Mucosa of gallbladder (tissue), 1 donor: ENCODE data around the gene PTPRN2. TPM values are rescaled to one million over a fixed set of nuclear protein-coding genes. Genes with fewer than 3 reads are reported as not detected.
"Not testable (repeated sequence)": the region's sequence is repeated elsewhere in the genome, so short reads cannot be mapped to it uniquely, and the experiment has no call there.

ENCODE experiments used
- DNase-seq: peaks from one replicate; pipeline ENCODE4 v3.0.0-alpha.2; 2020; ENCODE audit warnings: low spot score
- total RNA-seq: library from RNA; stranded (reverse); gene quantifications from one replicate; pipeline ENCODE4 v1.2.1, GENCODE V29; 2021
- donor health status: DM: no; HTN: no; CAD: no.

PTPRN2 gene
- total RNA-seq, 1 donor from 2014 or later = 11.9 TPM

DNA sequence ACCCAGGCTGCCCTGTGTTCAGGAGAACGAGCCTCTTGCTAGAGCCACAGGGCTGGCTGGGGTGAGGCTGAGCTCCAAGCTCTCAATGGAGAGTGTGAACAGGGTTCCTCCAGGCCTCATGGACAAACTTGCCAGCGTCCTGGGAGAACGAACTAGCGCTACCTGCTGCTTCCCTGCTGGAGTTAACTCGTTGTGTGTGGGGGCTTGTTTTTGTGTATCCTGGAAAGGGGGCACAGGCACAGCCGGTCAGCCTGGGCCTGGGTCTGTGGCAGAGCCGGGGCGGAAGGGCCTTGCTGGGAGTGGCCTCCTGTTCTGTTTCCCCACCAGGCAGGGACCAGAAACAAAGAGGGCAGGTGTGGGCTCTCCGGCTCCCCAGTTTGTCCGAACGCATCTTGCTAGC, 991.6 kb downstream of the PTPRN2 start:
- no peak for DNase-seq

DNA sequence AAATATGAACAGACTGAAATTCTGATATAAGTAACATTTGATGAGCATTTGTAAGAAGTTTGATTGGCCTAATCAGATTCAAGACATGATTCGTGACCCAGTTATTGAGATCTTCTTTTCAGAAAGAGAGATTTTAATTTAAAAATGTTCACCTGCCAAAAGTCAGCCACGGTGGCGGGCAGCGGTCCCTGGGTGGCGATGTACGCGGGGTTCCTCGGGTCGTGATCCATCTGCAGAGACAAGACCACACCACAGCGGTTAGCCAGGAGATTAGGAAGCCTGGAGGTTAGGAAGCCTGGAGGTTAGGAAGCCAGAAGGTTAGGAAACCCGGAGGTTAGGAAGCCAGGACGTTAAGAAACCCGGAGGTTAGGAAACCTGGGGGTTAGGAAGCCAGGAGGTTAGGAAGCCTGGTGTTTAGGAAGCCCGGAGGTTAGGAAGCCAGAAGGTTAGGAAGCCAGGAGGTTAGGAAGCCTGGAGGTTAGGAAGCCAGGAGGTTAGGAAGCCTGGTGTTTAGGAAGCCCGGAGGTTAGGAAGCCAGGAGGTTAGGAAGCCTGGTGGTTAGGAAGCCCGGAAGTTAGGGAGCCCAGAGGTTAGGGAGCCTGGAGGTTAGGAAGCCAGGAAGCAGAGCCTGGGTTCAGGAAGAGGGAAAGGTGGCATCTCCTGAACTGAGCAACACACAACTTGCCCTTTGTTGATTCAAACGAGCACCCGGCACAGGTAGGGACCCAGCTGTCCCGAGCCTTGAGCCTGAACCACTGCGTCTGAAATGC, 992.4 kb downstream of the PTPRN2 start:
- DNase-seq = no peak

DNA sequence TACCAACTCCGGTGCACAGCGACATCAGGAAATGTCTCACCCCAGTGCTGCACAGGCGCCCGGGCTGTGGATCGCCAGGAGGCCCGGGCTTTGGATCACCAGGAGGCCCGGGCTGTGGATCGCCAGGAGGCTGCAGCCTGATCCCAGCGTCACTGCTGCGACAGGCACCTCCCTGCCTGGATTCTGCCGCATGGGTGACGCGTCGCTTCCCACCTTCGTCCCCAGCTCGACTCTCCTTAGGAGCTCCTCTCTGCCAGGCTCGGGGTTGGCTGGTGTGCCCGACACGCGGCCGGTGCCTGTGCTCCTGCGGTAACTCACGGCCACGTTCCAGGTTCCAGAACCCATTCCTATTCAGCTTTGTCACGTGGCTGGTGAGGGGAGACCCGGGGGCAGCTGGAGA, 993.3 kb downstream of the PTPRN2 start:
- DNase-seq = no peak

DNA sequence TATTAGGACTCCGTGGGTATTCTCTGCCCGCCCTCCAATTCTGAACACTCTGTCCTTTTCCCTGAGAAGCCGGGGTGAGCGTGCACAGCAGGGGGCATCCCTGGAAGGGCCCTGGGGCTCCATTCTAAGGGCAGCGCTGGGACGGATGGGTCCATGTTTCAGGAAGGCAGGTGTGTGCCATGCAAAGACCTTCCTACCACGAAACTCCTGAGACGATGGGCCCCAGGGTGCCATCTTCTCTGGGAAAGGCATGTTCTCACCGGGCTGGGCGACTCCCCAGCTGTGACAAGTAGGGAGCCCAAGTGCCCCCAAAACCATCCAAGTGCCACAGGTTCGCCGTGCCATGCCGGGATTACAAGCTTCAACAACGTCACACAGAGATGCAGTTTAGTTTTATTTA, 994.1 kb downstream of the PTPRN2 start:
- no peak for DNase-seq

DNA sequence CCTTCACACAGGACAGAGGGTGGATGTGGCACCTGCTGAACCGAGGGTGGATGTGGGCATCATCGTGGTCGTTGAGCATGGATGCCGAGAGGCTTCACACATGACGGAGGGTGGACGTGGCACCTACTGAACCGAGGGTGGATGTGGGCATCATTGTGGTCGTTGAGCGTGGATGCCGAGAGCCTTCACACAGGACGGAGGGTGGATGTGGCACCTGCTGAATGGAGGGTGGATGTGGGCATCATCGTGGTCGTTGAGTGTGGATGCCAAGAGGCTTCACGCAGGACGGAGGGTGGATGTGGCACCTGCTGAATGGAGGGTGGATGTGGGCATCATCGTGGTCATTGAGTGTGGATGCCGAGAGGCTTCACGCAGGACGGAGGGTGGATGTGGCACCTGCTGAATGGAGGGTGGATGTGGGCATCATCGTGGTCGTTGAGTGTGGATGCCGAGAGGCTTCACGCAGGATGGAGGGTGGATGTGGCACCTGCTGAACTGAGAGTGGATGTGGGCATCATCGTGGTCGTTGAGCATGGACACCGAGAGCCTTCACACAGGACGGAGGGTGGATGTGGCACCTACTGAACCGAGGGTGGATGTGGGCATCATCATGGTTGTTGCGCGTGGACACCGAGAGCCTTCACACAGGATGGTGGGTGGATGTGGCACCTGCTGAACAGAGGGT, 994.8 kb downstream of the PTPRN2 start:
- not testable (repeated sequence) for DNase-seq

DNA sequence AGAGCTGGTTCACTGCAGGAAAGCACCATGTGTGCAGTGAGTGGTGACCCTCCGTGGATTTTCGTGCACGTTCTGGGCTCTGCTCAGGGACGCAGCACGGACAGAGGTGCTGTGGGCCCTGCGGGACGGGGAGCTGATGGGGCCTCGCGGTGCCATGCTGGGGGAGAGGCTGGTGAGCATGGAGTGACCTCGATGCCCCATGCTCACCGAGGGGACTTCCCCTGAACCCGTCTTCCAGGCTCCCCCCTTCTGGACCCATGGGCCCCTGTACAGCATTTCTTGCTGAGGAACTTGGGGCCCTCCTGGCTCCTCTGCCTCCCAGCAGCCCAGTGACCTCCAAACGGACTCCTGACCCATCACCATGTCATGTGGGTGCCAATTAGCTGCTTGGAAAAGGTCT, 997.1 kb downstream of the PTPRN2 start:
- DNase-seq = no peak

DNA sequence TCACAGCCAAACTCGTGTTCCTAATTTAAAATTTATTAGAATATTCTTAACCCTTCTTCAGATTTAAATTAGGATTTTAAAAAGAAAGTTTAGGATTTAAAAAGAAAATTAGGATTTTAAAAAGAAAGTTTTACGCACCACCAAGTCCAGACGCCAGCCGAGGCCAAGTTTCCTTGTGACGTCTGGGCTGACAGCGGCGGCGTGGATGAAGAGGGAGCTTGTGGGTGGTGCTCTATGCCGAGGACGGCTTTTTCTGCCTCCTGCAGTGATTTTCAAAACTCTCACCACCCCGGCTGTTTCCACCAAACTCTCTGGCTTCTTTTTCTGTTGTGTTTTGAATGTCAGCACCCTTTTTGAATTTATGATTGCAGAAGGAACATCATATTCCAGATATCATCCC, 997.9 kb downstream of the PTPRN2 start:
- no peak for DNase-seq

DNA sequence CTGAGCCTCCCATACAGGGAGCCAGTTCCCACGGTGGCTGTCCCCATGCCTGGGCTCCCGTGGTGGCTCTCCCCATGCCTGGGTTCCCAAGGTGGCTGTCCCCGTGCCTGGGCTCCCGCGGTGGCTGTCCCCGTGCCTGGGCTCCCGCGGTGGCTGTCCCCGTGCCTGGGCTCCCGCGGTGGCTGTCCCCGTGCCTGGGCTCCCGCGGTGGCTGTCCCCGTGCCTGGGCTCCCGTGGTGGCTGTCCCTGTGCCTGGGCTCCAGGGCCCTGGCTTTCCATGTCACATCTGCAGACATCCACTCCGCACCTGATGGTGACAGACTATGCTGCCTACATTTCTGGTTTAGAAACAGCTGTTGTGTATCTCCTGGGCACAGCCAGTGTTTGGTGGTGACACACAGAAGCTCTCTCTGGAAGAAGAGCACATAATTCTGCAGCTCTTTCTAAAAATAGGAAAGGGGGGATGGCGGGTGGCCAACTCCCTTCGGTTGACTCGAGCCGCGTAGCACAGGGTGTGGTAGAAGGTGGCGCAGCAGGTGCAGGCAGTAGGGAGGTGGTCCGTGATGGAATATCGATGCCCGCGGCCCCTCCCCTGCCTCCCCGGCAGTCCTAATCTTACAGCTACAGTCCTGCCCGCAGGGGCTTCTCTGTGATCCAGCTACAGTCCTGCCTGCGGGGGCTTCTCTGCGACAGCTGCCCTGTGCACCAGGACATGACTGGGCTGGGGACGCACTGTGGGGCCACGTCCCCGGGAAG, 999.6 kb downstream of the PTPRN2 start:
- no peak for DNase-seq

DNA sequence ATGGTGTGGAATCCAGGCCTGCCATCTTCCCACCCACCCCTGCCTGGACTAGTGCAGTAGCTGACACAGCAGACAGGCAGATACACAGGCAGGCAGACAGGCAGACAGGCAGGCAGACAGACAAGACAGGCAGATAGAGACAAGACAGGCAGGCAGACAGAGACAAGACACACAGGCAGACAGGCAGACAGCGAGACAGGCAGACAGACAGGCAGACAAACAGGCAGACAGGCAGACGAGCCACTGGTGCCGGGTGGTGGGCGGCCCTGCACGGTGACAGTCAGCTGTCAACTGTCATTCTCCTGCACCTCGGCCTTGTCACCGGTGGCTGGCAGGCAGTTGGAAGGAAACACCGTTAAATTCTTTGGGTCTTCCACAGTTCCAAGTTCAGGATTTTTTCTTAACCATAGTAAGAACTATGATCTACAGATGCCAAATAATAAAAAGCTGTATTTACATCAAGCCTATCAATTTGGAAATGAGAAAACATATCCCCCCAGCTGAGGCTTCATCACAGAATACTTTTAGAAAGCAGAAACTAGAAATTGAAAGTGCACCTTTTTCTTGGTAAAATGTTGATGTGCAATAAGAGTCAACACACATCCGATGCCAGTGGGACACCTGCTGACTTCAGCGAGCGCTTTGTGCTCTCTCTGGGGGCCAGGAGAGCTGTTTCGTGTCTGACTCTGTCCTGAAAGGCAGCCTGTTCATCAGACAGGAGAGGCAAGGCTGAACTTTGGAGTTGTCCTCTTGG, 1000.4 kb downstream of the PTPRN2 start:
- no peak for DNase-seq

DNA sequence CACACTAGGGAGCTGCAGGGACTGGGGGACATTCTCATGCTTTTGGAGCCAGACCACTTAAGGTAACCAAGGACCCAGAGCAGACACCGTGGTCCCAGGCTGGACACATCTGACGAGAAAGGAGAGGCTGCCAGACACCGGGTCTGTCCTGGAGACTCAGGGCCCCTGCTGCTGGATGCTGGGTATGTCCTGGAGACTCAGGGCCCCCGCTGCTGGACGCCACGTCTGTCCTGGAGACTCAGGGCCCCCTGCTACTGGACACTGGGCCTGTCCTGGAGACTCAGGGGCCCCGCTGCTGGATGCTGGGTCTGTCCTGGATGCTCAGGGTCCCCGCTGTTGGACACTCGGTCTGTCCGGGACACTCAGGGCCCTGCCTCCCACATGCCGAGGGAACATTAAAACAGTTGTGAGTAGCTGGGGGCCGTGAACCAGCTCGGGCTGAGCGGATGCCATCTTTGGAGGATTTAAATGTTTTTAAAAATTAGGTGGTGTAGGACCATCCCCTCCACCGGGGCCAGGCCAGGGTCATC, 1001.1 kb downstream of the PTPRN2 start:
- DNase-seq = no peak

DNA sequence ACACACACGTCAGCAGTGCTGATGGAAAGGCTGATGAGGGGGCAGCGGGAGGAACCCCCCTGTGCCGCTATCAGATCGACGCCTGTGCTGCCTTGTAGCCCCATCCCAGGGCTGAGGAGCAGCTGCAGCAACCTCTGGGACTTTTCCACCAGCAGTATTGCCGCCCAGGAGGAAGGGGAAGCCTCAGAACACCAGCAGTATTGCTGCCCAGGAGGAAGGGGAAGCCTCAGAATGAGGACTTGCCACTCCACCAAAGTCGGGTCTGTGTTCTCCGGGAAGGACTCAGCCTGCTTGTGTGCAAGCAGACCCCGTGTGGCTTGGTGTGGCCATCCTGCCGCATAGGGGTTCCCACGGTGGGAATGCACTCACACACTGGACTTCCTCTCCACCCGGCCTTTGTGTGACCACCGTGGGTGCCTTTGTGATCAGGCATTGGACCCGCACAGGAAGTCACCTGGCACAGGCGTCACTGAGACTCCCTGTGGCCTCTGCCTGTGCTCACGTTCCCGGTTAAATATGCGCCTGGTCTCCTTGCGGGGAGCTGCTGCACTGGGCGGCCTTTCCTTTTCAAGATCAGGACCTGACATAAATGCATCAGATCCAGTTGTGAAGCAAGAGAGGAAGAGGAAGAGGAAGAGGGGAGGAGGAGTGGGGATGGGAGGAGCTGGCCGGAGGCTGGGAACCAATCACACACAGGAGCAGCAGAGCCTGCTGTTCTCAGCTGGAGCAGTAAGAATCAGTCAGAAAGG, 1002.3 kb downstream of the PTPRN2 start:
- DNase-seq = no peak

DNA sequence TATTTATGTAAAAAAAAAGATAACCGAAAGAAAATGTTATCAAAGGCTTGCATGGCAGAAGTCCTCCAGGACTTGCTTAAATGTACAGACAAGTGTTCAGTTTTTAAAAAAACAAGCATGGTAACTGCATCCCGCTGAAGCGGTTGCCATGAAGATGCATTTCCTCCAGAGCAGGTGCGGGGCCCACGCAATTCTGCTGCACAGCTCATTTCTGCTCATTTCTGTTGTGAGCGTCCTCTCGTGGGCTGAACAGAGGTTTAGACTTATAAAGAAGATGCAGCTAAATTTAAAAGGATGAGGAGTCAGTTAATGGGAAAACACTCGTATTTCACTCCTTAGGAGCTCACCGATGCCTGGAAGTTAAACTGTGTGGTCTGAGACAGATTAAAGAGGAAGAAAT, 1003.2 kb downstream of the PTPRN2 start:
- no peak for DNase-seq

DNA sequence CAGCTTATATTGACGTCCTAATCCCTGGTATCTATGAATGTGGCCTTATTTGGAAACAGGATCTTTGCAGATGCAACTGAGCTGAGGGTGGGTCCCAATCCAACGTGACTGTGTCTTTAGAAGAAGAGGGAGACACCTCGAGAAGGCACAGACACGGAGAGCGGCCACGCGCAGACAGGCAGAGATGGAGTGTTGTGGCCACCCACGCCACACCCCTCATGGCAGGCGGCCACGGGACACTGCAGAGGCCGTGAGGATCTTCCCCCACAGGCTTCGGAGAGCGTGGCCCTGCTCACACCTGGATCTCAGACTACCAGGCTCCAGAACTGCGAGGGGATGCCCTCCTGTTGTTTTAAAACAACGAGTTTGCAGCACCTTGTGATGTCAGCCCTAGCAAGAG, 1005.9 kb downstream of the PTPRN2 start:
- no peak for DNase-seq

DNA sequence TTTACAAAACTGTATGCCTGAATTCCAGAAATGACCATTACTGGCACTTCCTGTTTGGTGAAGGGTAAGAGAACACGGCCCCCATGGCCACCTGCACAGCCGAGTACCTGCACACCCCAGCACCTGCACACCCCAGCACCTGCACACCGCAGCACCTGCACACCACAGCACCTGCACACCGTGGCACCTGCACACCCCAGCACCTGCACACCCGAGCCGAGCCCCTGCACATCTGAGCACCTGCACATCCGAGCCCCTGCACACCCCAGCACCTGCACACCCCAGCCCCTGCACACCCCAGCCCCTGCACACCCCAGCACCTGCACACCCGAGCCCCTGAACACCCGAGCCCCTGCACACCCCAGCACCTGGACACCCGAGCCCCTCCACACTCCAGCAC, 1007.3 kb downstream of the PTPRN2 start:
- DNase-seq = no peak

DNA sequence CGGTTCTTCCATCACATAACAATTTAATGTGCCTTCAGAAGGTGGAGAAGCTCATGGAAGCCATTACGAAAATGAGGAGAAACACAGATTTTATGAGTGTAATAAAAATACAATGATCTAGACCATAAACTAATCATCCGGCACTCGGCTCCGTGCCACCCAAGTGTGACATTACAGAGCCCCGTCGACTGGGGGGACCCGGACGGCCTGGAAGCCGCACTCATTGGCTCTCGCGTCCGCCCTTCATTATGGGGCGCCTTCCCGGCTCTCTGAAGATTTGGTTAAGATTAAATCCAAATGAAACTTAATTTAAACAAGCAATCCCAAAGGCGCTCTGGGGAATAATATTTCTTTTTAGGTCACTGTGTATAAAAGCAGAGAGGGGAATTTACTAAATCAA, 1008.2 kb downstream of the PTPRN2 start:
- no peak for DNase-seq

DNA sequence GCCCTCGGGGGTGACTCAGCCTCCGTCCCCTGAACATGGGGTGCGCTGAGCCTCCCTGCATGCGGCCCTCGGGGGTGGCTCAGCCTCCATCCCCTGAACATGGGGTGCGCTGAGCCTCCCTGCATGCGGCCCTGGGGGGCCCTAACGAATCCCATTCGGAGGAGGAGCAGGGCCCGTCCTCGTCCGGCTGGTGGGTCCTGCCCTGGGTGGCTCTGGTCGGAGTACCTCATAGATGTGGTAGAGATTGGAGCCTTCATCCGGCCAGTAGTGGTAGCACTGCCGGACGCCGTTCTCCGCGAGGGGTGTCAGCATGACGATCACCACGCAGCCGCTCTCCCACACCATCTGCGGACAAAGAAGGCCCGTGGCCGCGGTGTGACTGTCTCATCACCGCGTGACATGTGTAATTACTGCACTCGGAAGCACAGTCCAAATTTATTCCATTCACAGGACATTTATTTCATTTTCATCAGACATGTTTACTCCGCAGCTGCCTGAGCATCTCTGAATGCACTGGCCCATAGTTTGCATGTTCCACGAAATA, 1009.8 kb downstream of the PTPRN2 start:
- DNase-seq = no peak

DNA sequence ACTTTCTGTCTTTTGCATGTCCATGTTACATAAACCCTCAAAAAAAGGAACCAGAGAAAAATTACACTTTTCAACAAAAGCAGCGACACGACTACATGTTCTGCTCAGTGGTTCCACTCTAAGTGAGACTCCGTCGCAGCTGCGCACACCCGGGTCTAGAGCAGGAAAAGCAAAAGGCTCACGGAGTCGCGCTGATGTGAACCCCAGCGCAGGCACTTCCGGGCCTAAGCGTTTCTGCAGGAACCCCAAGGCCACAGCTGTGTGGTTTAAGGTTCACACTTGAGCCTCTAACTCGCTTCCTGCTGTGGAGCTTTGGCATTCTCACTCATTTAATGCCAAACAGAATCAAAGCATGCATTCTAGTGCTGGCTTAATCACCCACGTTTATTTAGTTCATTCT, 1010.6 kb downstream of the PTPRN2 start:
- no peak for DNase-seq

DNA sequence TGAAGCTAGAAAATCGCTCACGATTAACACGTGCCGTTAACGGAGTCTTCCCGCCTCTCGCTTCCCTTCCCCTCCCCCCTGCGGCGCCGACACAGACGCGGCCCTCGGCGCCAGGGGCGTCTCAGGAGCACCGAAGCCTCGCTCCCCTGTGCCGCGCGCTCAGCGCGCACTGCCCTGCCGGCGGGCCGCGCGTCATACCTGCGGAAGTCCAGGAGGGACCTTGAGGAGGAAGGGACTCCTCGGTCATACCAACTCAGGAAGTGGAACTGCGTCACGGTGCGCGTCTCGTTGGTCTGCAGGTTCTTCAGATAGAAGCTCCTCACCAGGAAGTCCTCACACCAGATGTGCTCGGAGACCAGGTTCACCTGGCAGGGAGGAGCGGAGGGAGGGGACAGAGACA, 1011.2 kb downstream of the PTPRN2 start:
- DNase-seq = peak; percentile 40

DNA sequence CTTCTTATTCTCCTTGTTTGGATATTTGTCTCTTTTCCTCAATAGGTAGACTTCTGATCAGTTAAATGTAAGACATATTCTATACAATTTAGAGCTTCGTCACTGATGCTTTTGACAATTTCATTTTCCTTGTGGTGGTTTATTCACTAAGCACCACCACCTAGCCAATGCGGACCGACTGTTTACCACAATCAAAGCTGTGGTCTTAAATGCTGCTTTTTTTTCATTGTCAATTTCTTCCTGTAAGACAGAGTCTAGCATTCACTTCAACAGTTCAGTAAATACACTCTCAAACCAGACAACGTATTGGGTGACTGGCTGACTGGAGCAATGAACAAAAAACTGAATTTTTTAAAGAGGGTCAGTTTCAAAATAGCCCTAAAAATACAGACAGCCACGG, 1011.8 kb downstream of the PTPRN2 start:
- no peak for DNase-seq

DNA sequence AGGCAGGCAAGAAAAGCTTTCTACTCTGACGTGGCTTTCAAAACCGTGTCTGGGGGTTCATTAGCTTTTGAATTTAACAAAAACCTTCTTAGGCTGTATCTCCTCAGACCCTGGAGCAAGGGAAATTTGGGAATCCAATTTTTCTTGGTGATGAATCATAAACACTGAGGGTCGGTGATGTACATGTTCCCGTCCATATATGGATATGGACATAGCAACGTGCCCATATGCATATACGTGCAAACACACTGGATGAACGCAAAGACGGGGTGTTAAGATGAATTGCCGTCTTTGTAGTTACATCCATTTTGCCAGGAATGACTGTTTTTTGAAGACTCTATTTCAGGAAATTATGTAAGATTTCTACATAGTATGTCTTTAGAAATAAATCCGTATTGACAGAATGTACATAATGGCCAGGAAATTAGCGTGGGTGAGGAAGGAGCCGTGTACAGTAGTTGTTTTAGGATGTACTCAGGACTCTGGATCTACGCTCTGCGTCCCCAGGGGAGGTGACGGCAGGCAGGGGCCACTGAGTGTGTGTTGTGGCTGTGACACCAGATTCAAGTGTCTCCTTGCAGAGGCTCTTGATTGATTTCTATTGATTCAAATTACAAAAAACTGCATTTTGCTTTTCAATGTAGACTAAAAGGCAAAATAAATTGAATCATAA, 1012.6 kb downstream of the PTPRN2 start:
- no peak for DNase-seq
